Astrocyte of the spinal cord (primary cell): Measurements from ENCODE around the gene SLC4A8.

Source experiments
- DNase-seq: peaks from one replicate; pipeline ENCODE4 v3.0.0; 2011; ENCODE audit warnings: low read depth, low spot score
- H3K4me3 ChIP-seq: 2 replicates; pipeline ENCODE4 v1.5.1; 2011; ENCODE audit warnings: low read depth, mild to moderate bottlenecking, low read length, moderate library complexity
- CTCF ChIP-seq: IDR thresholded peaks from 2 replicates; pipeline ENCODE4 v1.5.1; 2012; ENCODE audit warnings: low read depth, mild to moderate bottlenecking, low read length, inconsistent platforms
- in situ Hi-C: cut with HindIII; loops from 2 replicates; pipeline ENCODE4 v1.10.0; 2017; ENCODE audit warnings: low sequenced_read_pairs

Gene SLC4A8

DNA sequence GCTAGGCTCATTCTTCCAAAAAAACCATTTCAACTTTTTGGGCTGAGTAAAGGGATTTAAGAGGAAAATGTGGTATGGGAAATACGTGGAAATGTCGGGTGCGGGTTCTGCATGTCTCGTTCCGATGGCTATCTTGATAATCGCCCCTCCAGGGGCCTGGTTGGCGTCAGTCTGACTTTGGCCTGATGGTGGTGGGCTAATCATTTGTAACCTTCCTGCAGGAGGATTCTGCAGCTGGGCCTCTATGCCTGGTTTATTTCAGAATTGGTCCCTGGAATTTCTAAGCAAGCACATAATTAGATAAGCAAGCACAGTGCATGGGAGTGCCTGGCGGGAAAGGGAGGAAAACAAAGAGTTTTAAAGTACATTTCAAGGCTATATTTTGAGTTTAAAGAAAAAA lies 14.8 kb upstream of the SLC4A8 start:
- no peak for DNase-seq
- in situ Hi-C loops, result no loop called here
- TF ChIP-seq CTCF, result no peak
- H3K4me3 ChIP-seq, result no peak overlapping the region

- no peak overlapping the region for H3K4me3 ChIP-seq
- in situ Hi-C loops, result no loop called here
- TF ChIP-seq CTCF, result no peak
- no peak for DNase-seq
Measured at GRCh38 chr12:51413149-51413548, 11.5 kb upstream of the SLC4A8 start.

DNA sequence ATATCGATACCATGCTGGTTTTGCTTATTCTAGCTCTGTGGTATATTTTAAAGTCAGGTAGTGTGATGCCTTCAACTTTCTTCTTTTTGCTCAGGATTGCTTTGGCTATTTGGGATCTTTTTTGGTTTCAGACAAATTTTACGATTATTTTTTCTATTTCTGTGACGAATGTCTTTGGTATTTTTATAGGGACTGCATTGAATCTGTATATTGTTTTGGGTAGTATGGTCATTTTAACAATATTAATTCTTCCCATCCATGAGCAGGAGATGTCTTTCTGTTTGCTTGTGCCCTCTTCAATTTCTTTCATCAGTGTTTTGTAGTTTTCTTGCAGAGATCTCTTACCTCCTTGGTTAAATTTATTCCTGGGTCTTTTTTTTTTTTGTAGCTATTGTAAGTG lies 10.8 kb upstream of the SLC4A8 start:
- TF ChIP-seq CTCF, result no peak
- DNase-seq, result no peak
- in situ Hi-C loops, result no loop called here
- no peak overlapping the region for H3K4me3 ChIP-seq

DNA sequence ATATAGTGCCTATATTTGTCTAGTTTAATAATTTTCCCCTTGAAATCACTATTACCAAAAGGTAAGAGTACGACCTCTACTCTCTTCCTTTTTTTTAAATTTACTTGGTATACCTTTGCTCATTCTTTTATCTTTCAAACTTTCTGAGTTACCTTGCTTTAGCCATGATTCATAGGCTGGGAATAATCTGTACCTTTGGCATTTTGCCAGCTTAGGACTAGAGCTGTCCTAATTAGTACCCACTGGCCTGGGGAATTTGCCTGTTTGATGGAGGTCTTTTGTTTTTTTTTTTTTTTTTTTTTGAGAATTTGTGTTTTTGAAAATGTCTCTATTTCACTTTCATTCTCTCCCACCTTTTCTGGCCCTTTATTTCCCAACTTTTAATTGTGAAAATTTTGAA lies 8.7 kb upstream of the SLC4A8 start:
- no peak for DNase-seq
- in situ Hi-C loops, result no loop called here

DNA sequence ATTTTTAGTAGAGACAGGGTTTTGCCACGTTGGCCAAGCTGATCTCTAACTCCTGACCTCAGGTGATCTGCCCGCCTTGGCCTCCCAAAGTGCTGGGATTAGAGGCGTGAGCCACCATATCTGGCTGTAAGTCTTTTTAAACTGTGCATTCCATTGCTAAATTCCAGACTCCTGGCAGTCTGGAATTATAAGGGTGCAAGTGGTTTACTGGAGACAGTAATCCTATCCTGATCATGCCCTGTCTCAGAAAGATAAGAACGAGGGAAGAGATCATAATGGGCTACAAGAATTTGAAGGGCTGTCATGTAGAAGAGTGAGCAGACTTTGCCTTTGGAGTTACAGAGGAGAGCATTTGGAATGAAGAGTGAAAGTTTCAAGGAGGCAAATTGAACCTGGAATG lies 6.8 kb upstream of the SLC4A8 start:
- in situ Hi-C loops, result no loop called here
- no peak for DNase-seq
- no peak overlapping the region for H3K4me3 ChIP-seq
- TF ChIP-seq CTCF, result no peak

More for the DNA sequence above, 8.7 kb upstream of the SLC4A8 start:
- TF ChIP-seq CTCF, result no peak
- no peak overlapping the region for H3K4me3 ChIP-seq

DNA sequence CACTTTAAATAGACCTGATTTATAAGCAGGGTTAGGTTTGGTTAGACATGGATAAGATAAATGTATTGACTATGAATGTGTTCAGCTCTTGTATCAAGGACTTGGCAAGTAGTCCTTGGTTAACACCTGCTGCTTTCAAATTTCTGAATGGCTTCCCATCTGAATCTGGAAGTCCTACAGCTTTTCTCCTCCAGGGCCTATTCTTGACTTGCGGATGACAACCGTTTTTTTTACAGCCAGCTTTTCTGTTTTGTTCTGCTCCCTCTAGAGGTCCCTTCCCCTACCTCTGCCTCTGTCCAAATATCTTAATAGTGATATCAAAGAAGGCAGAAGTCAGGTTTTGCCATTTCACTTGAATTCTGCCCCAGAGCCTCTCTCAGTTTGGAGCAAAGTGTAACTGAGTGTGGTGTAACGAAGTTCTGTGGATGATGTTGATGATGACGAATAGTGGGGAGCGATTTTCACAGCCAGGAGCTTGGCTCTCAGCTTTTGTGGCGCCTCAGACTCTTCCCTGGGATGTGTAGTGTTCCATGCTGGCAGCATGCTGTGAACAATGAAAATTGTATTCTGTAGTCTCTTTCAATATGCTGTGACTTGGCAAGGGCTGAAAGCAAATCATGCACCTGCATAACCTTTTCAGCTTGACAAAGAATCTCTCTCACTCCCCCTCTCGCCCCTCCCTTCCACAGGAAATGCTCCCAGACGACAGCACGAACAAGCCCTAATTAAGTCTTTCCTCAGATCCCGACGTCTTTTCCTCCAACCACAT lies 5.0 kb upstream of the SLC4A8 start:
- peak; percentile 11 for TF ChIP-seq CTCF
- in situ Hi-C loops, result no loop called here
- H3K4me3 ChIP-seq, result no peak overlapping the region
- DNase-seq, result no peak
